Peyer's patch (tissue), 4 donors: ENCODE measurements around the gene CTSA.

Experiments
- CTCF ChIP-seq, 6 experiments: fragments of 450-650 bp in 4 of 6; fragments of 200-600 bp in 2 of 6; sonication (generic) in 1 of 6; IDR thresholded peaks; one replicate each; pipeline ENCODE4 v1.5.1; 2017 to 2019; ENCODE audit warnings: antibody characterized with exemption in 6 of 6, mild to moderate bottlenecking in 3 of 6, moderate library complexity in 1 of 6
- POLR2A ChIP-seq, 2 donors: fragments of 450-650 bp; IDR thresholded peaks; one replicate each; pipeline ENCODE4 v1.5.1; 2017; ENCODE audit warnings: antibody characterized with exemption in 2 of 2, mild to moderate bottlenecking in 2 of 2, moderate library complexity in 2 of 2

- TF ChIP-seq CTCF (IDR thresholded peaks at IDR 0.05) (no peak), POLR2A (IDR thresholded peaks at IDR 0.05) (no peak)
Observed at GRCh38 chr20:45908084-45908483, 16.9 kb downstream of the CTSA start.
